ENCODE results near the gene PLD2.
A peak's percentile ranks its signal among the peaks of the same experiment; 100 is the strongest.

The PLD2 gene, protein sequence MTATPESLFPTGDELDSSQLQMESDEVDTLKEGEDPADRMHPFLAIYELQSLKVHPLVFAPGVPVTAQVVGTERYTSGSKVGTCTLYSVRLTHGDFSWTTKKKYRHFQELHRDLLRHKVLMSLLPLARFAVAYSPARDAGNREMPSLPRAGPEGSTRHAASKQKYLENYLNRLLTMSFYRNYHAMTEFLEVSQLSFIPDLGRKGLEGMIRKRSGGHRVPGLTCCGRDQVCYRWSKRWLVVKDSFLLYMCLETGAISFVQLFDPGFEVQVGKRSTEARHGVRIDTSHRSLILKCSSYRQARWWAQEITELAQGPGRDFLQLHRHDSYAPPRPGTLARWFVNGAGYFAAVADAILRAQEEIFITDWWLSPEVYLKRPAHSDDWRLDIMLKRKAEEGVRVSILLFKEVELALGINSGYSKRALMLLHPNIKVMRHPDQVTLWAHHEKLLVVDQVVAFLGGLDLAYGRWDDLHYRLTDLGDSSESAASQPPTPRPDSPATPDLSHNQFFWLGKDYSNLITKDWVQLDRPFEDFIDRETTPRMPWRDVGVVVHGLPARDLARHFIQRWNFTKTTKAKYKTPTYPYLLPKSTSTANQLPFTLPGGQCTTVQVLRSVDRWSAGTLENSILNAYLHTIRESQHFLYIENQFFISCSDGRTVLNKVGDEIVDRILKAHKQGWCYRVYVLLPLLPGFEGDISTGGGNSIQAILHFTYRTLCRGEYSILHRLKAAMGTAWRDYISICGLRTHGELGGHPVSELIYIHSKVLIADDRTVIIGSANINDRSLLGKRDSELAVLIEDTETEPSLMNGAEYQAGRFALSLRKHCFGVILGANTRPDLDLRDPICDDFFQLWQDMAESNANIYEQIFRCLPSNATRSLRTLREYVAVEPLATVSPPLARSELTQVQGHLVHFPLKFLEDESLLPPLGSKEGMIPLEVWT

GRCh38 chr17:4806777-4807604 lies at the start of gene PLD2:
PLD2 (plus strand) TSS chr17:4807152; CDS start chr17:4807773, 621 bp downstream.
- peak; percentile 58 for DNase-seq

DNA sequence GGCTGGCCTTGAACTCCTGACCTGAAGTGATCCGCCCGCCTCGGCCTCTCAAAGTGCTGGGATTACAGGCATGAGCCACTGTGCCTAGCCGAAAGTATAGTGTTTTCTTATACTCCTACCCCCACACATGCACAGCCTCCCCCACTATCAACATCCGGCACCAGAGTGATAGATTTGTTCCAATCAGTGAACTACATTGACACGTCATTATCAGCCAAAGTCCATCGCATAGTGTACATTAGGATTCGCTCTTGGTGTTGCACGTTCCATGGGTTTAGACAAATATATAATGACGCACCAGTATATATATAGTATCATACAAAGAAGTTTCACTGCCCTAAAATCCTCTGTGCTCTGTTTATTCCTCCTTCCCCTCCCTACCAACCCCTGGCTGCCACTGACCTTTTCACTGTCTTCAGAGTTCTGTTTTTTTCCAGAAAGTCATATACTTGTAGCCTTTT lies 47.1 kb upstream of the PLD2 start:
- DNase-seq, result no peak

- no peak for DNase-seq
These were observed 42.4 kb upstream of the PLD2 start for GRCh38 chr17:4764595-4764994.

DNA sequence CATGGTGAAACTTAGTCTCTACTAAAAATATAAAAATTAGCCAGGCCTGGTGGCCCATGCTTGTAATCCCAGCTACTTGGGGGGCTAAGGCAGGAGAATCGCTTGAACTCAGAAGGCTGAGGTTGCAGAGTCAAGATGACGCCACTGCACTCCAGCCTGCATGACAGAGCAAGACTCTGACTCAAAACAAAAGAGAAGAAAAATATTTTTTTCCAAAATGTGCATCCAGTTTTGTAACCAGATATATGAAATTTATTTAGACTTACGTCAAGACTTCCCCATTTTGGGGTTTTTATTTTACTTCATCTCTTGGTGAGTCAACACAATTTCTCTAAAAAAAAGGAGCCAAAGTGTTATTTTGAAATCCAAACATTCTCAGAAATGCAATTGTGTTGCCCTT lies 40.8 kb upstream of the PLD2 start:
- no peak for DNase-seq

GRCh38 chr17:4766723-4767122 lies 40.2 kb upstream of the PLD2 start:
- no peak for DNase-seq

DNA sequence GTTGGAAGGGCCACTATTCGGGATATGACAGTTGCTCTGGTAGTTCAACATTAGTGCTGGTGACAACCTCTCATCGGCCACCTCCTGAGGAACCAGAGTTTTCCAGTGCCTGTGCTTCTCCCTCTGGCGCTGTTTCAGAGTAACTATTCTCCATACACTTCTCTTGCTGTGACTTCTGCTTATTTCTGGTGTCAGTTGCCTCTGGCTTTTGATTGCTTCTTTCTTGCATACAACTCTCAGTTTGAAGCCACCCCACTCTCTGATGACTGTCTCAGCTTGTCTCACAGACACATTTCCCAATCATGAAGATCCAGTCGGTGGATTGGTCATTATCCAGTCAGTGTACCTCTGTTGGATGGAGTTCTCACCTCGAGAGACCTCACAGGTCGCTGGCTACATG lies 38.7 kb upstream of the PLD2 start:
- no peak for DNase-seq

GRCh38 chr17:4769628-4770027 lies 37.3 kb upstream of the PLD2 start:
- no peak for DNase-seq

DNA sequence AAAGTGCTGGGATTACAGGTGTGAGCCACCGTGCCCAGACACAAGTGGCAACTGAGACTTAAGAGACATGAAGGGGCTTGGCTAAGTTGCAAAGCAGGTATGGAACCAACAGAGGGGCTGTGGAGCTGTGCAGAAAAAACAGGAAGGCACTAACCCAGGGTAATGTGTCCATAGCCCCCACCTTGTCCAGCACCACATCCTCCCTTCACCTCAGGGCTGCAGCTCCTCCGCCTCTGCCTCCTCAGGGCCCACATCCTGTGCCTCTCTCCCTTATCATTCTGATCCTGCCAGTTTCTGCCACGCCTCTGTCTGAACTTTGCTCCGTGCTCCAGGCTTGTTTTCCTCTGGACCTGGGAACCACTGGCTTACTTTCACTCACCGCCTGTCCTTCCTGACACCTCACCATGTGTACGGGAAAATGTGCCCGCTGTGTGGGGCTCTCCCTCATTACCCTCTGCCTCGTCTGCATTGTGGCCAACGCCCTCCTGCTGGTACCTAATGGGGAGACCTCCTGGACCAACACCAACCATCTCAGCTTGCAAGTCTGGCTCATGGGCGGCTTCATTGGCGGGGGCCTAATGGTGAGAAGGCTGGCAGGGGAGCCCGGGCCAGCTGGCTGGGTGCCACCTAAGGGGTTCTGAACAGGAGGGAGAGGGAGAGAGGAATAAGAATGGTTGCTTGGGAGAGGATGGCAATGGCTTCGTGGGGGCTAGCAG lies 35.3 kb upstream of the PLD2 start, which contains the start of gene TM4SF5:
Gene TM4SF5 (plus strand): TSS at position 368 of the 716 bp plus-strand sequence. CDS start 37 bp downstream, at position 405.
- DNase-seq, result peak; percentile 48

DNA sequence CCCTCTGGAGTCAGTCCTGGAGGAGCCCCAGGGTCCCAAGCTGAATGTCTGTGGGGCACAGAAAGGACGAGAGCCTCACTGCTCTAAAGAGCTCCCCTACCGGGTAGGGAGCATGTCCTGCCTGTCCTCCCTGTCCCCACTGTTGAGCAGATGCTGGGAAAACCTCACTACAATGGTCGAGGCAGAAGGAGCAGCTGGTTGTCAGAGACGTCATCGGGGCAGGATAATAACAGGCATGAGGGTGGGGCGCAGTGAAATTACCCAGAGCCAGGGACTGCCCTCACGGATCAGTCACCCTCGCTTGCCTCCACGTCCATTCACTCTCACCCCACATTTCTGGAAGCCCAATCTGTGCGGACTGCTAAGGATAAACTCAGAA lies 34.7 kb upstream of the PLD2 start:
- DNase-seq, result peak; percentile 22

DNA sequence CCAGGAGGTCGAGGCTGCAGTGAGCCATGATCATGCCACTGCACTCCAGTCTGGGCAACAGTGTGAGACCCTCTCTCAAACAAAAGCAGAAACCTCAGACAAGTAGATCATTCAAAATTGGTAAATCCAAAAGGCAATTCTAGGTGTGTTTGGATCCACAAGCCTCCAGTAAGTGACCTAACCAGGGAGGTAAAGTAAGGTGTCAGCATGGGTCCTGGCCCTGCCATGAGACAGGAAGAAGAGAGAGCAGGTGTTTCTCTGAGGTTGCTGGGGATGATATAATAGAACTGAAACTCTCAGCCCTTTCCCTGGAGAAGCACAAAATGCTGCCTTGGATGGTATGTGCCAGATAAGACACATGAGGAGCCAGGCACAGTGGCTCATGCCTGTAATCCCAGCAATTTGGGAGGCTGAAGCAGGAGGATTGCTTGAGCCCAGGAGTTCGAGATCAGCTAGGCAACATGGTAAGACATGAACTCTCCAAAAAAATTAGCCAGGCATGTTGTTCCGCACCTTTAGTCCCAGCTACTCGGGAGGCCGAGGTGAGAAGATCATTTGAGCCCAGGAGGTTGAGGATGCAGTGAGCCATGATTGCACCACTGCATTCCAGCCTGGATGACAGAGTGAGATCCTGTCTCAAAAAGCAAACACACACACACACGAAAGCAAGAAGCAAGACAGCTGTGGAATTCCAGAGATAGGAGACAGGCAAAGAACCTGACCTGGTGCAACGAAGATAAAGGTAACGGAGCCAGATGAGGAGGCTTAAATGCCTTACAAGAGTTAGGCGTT lies 28.8 kb upstream of the PLD2 start:
- no peak for DNase-seq

GRCh38 chr17:4780325-4780955 lies 26.5 kb upstream of the PLD2 start:
- no peak for DNase-seq

- DNase-seq, result no peak
These were observed 24.3 kb upstream of the PLD2 start for GRCh38 chr17:4782652-4783051.

- no peak for DNase-seq
These were observed 21.4 kb upstream of the PLD2 start for GRCh38 chr17:4785311-4786105.

GRCh38 chr17:4786106-4786511 lies 20.8 kb upstream of the PLD2 start, which contains the start of gene VMO1:
VMO1 (minus strand) TSS chr17:4786364; CDS start chr17:4786352, 12 bp downstream.
- no peak for DNase-seq

DNA sequence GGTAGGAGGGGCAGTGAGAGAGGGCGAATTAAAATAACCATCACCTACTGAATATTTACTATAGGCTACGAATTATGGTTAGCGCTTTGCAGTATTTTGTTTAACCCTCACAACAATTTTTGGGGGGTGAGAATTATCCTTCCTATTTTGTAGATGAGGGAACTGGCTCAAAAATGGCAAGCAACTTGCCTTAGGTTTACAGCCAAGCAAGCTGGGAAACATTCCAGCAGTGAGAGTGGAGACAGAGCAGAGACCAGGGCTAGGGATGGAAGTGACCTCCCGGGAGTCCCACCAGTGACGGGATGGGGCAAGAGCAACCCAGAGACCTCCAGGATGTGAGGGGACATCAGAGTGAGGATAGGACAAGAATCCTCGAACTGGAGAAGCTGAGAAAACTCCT lies 20.4 kb upstream of the PLD2 start:
- DNase-seq, result no peak

DNA sequence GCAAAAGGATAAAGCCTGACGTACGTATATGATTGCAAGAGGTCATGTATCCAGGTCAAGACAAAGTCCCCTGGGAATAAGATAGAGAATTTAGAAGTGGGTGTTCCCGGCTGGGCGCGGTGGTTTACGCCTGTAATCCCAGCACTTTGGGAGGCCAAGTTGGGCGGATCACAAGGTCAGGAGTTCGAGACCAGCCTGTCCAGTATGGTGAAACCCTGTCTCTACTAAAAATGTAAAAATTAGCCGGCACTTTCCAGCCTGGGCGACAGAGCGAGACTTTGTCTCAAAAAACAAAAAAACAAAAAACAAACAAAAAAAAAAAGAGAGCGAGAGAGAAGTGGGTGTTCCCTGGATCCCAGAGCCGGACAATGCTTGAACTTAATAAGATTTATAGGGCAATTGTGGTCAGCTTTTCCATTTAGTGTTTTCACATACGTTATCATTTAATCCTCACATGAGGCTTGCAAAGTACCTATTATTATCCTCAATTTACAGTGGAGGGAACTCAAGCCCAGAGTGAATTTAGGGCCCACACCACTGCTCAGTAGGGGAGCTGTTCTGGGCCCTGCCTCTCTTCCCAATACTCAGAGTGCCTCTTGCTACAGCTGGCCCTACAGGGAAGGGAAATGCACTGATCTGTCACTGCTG lies 18.7 kb upstream of the PLD2 start:
- DNase-seq, result no peak

DNA sequence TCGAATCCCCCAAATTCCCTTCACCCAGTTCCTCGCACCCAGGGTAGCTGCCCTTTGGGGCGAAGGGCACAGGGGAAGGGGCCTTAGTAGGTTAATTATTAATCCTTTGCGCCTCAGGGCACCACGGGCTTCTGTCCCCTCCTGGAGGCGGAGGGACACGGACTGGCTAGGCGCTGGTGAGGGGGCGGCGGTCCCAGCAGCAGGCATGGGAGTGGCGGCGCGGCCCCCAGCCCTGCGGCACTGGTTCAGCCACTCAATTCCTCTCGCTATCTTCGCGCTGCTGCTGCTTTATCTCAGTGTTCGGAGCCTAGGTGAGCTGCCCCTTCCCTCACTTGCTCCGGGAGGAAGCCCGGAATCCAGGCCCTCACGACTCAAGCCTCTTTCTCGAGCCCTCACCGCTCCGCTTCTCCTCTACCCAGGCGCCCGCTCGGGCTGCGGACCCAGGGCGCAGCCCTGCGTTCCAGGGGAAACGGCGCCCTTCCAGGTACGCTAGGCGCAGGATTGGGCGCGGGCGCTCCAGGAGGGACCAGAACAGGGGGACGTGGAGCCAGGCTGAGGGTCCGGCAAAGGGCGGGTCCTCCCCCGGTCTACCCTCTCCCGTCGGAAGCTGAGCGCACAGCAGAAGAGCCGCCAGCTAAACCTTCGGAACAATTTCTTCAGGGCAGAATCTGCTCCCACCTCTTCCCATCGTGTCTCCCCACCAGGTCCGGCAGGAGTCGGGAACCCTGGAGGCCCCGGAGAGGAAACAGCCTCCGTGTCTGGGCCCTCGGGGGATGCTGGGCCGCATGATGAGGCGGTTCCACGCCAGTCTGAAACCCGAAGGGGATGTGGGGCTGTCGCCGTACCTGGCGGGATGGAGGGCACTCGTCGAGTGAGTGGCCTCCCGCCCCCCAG lies 17.9 kb upstream of the PLD2 start, which contains the start of gene GLTPD2:
Gene GLTPD2 (plus strand): TSS at position 158 of the 894 bp plus-strand sequence. CDS start 48 bp downstream, at position 206.
- DNase-seq, result peak; percentile 2

DNA sequence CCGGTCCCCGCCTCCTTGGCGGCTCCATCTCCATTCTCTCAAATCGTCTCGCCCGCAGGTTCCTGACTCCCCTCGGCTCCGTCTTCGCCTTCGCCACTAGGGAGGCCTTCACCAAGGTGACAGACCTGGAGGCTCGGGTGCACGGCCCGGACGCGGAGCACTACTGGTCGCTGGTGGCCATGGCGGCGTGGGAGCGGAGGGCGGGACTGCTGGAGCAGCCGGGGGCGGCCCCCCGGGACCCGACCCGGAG lies 17.3 kb upstream of the PLD2 start:
- peak; percentile 40 for DNase-seq
